ENCODE data around the gene CFAP69. TPM values are rescaled to one million over a fixed set of nuclear protein-coding genes. Genes with fewer than 3 reads are reported as not detected.

Gene CFAP69
- total RNA-seq (2014; rRNA removed; shearing (Covaris generic)) (7.9 and 11.2 TPM in 2 replicates), polyA plus RNA-seq (2016; fragmentation: Nextera tagmentation; extraction: Ambion mirVana) (3.1 and 4.9 TPM in 2 replicates)
- long read RNA-seq = 0 reads

- H3K4me1 Mint-ChIP-seq = peaks cover 35% of the 10 kb centered on the region
- Histone ChIP-seq H3K79me2 (replicated peaks; ENCODE audit: insufficient read depth) (0 out of 2 replicates have a peak, but pooled peaks cover 4% of the 10 kb centered on the region), H3K9me2 (ENCODE audit: insufficient read depth) (no peaks in the 10 kb centered on the region; the same call in 1 of the 2 replicates), H3K36me3 (ENCODE audit: insufficient read depth) (no peaks in the 10 kb centered on the region), H3K27ac (ENCODE audit: low read depth) (no peak within 1 kb of the TSS), H3K4me1 (ENCODE audit: insufficient read depth) (peaks cover 12% of the 10 kb centered on the region), H3K27me3 (ENCODE audit: insufficient read depth) (peaks cover 27% of the 10 kb centered on the region), H3K4me3 (peak within 1 kb of the TSS; percentile 68), H3F3A (replicated peaks; ENCODE audit: low read depth) (no peaks in the 10 kb centered on the region), H3K4me2 (peak within 1 kb of the TSS; percentile 98), H2AFZ (peak within 1 kb of the TSS; percentile 96), H4K20me1 (replicated peaks; ENCODE audit: insufficient read depth) (no peaks in the 10 kb centered on the region; the same call in 1 of the 2 replicates)
- peak; percentile 98 for DNase-seq (ENCODE audit: low spot score)
- peak within 1 kb of the TSS; percentile 86 for H3K4me3 Mint-ChIP-seq
- ATAC-seq = peak; percentile 82
- peaks cover 6% of the 10 kb centered on the region for H3K27me3 Mint-ChIP-seq (ENCODE audit: insufficient read depth, low read depth, poor library complexity)
- H3K27ac Mint-ChIP-seq = 0 out of 2 replicates have a peak within 1 kb of the TSS, but pooled peaks have one; percentile 55
- no peaks in the 10 kb centered on the region for H3K36me3 Mint-ChIP-seq (ENCODE audit: low read depth)
- H3K9me3 Mint-ChIP-seq = no peaks in the 10 kb centered on the region; the same call in 2 of the 3 replicates
- TF ChIP-seq ZNF462 (CRISPR knock-in tag; IDR thresholded peaks at IDR 0.05) (no peak), EZH2phosphoT487 (IDR thresholded peaks at IDR 0.05; ENCODE audit: unreplicated experiment) (no peak), ZNF331 (CRISPR knock-in tag; IDR thresholded peaks at IDR 0.05; ENCODE audit: low read depth) (no peak), REST (IDR thresholded peaks at IDR 0.05; ENCODE audit: unreplicated experiment) (no peak), JUNB (IDR thresholded peaks at IDR 0.05; ENCODE audit: unreplicated experiment) (no peak), NANOG (IDR thresholded peaks at IDR 0.05; ENCODE audit: borderline replicate concordance) (no peak), EZH2 (IDR thresholded peaks at IDR 0.05; ENCODE audit: low read depth, unreplicated experiment) (no peak), POLR2AphosphoS5 (IDR thresholded peaks at IDR 0.05; ENCODE audit: low read depth) (peak; percentile 66), STAT1 (IDR thresholded peaks at IDR 0.05; ENCODE audit: unreplicated experiment) (no peak), ZNF114 (CRISPR knock-in tag; IDR thresholded peaks at IDR 0.05) (no peak), CREB1 (CRISPR knock-in tag; IDR thresholded peaks at IDR 0.05; ENCODE audit: low read depth) (no peak), ETS1 (IDR thresholded peaks at IDR 0.05) (no peak)
These were observed at the start of gene CFAP69 for GRCh38 chr7:90244909-90245851. TSS of gene CFAP69 (plus strand) at chr7:90245174. CDS start at chr7:90245425, 251 bp downstream.

Measured in GM23338 (cell line).